GM12878 (cell line): ENCODE measurements around the gene PLXNA4. TPM values are rescaled to one million over a fixed set of nuclear protein-coding genes. Genes with fewer than 3 reads are reported as not detected.

Source experiments
- ATAC-seq: fragments of 200-7000 bp; cut with Tn5 transposase; 3 replicates; pipeline ENCODE4 v1.9.1; 2020; ENCODE audit warnings: mild to moderate bottlenecking, moderate library complexity
- BruUV-seq: library from RNA; stranded (reverse); fragments of 400-500 nt; replicated peaks from 2 replicates; lab custom pipeline; 2021; lab: Mats Ljungman, UMichigan
- CTCF ChIA-PET: fragments of 300-600 bp; sonication (Branson Sonifier 250); formaldehyde crosslinking; extraction: SDS; loops from one replicate; lab custom pipeline; 2021; ENCODE audit warnings: inconsistent platforms; lab: Yijun Ruan, JAX
- POLR2A ChIA-PET: fragments of 350-600 bp; formaldehyde crosslinking; extraction: SDS; loops from one replicate; lab custom pipeline; 2021; ENCODE audit warnings: inconsistent platforms; lab: Charles Lee
- RAD21 ChIA-PET: fragments of 300-600 bp; sonication (Branson Sonifier 250); formaldehyde crosslinking; loops from one replicate; lab custom pipeline; 2023; ENCODE audit warnings: antibody characterized with exemption; ENCODE audit not compliant: unreplicated experiment; lab: Charles Lee
- SMC1A ChIA-PET: fragments of 300-600 bp; sonication (Branson Sonifier 250); formaldehyde crosslinking; loops from one replicate; lab custom pipeline; 2023; ENCODE audit not compliant: unreplicated experiment, uncharacterized antibody; lab: Charles Lee
- DNase-seq: peaks from one replicate; pipeline ENCODE4 v3.0.0-alpha.2; 2011; ENCODE audit warnings: low read depth, low spot score
- FAIRE-seq: peaks from 3 replicates; lab custom pipeline; 2011; peaks lifted over from hg19 to GRCh38; lab: Jason Lieb, UNC
- H2AFZ ChIP-seq: 2 replicates; pipeline ENCODE4 v1.6.0; 2011; ENCODE audit warnings: low read depth, low read length, control low read depth; ENCODE audit not compliant: control insufficient read depth
- H3K27ac ChIP-seq: 2 replicates; pipeline ENCODE4 v1.5.1; 2011; ENCODE audit warnings: control low read depth; ENCODE audit not compliant: control insufficient read depth, insufficient read depth
- H3K27me3 ChIP-seq, 2 experiments: replicated peaks in 1 of 2; 2 replicates each; pipeline versions ENCODE4 v1.6.0 to v1.6.1; 2011; ENCODE audit warnings: low read length in 1 of 2; ENCODE audit not compliant: control insufficient read depth in 2 of 2, insufficient read depth in 2 of 2
- H3K36me3 ChIP-seq, 2 experiments: 2 replicates each; pipeline ENCODE4 v1.5.1; 2011; ENCODE audit warnings: low read length in 1 of 2; ENCODE audit not compliant: control insufficient read depth in 2 of 2, insufficient read depth in 2 of 2
- H3K4me1 ChIP-seq: 2 replicates; pipeline ENCODE4 v1.6.1; 2011; ENCODE audit warnings: mild to moderate bottlenecking, low read length, moderate library complexity, mixed read lengths; ENCODE audit not compliant: control insufficient read depth, insufficient read depth
- H3K4me2 ChIP-seq: 2 replicates; pipeline ENCODE4 v1.6.0; 2011; ENCODE audit warnings: control low read depth; ENCODE audit not compliant: control insufficient read depth, insufficient read depth
- H3K4me3 ChIP-seq: fragments of 200-600 bp; sonication (generic); 2 replicates; pipeline ENCODE4 v1.5.1; 2016
- H3K79me2 ChIP-seq: 2 replicates; pipeline ENCODE4 v1.6.0; 2011; ENCODE audit warnings: low read length; ENCODE audit not compliant: control insufficient read depth, insufficient read depth
- H3K9ac ChIP-seq: 2 replicates; pipeline ENCODE4 v1.8.0; 2011; ENCODE audit warnings: low read length, control low read depth, mixed read lengths; ENCODE audit not compliant: control insufficient read depth, insufficient read depth
- H3K9me3 ChIP-seq: replicated peaks from 3 replicates; pipeline ENCODE4 v1.5.1; 2011; ENCODE audit warnings: mild to moderate bottlenecking, low read length; ENCODE audit not compliant: control insufficient read depth, insufficient read depth
- H4K20me1 ChIP-seq: 2 replicates; pipeline ENCODE4 v1.6.0; 2011; ENCODE audit not compliant: control insufficient read depth, insufficient read depth
- CBX3 ChIP-seq: fragments of 200-600 bp; sonication (generic); IDR thresholded peaks from 2 replicates; pipeline ENCODE4 v1.6.1; 2016; ENCODE audit warnings: low read depth, borderline replicate concordance
- HDAC6 ChIP-seq: fragments of 200-600 bp; sonication (generic); IDR thresholded peaks from one replicate; pipeline ENCODE4 v1.8.0; 2017; ENCODE audit warnings: antibody characterized with exemption; ENCODE audit not compliant: unreplicated experiment
- PAX8 ChIP-seq: fragments of 450-650 bp; IDR thresholded peaks from 2 replicates; pipeline ENCODE4 v1.6.1; 2017; ENCODE audit warnings: mild to moderate bottlenecking, moderate library complexity
- RB1 ChIP-seq: fragments of 450-650 bp; formaldehyde crosslinking; IDR thresholded peaks from 2 replicates; pipeline ENCODE4 v1.6.1; 2017; ENCODE audit warnings: mild to moderate bottlenecking, borderline replicate concordance
- RFX5 ChIP-seq: IDR thresholded peaks from 2 replicates; pipeline ENCODE4 v1.6.1; 2011; ENCODE audit warnings: low read depth, low read length, improper control_type of control experiment
- SMARCA5 ChIP-seq: fragments of 450-650 bp; IDR thresholded peaks from 2 replicates; pipeline ENCODE4 v1.6.1; 2017; ENCODE audit warnings: mild to moderate bottlenecking
- SP1 ChIP-seq: IDR thresholded peaks from one replicate; pipeline ENCODE4 v1.6.1; 2011; ENCODE audit warnings: low read depth, low read length
- SREBF1 ChIP-seq: IDR thresholded peaks from 2 replicates; pipeline ENCODE4 v1.6.1; 2012; ENCODE audit warnings: mild to moderate bottlenecking, low read length
- SREBF2 ChIP-seq: IDR thresholded peaks from 2 replicates; pipeline ENCODE4 v1.6.1; 2012; ENCODE audit warnings: mild to moderate bottlenecking, low read length
- TARDBP ChIP-seq: IDR thresholded peaks from 2 replicates; pipeline ENCODE4 v1.6.1; 2016; ENCODE audit warnings: borderline replicate concordance
- TCF7 ChIP-seq: IDR thresholded peaks from 2 replicates; pipeline ENCODE4 v1.6.1; 2014; ENCODE audit warnings: antibody characterized with exemption, borderline replicate concordance
- ZNF622 ChIP-seq: fragments of 450-650 bp; IDR thresholded peaks from 2 replicates; pipeline ENCODE4 v1.6.1; 2017; ENCODE audit warnings: mild to moderate bottlenecking, inconsistent platforms
- WGBS: methylation state at CpG from one replicate; pipeline ENCODE4 v1.1.6; 2016; ENCODE audit warnings: low lambda C conversion rate; ENCODE audit not compliant: insufficient replicate concordance, insufficient coverage; ENCODE audit errors: missing lambda C conversion rate; 5-methylcytosine and 5-hydroxymethylcytosine counted together
- in situ Hi-C: fragments of 300-500 bp; cut with MboI; formaldehyde crosslinking; loops from 9 replicates; pipeline ENCODE4 v1.14.3; 2018; ENCODE audit warnings: mixed read lengths
- intact Hi-C: fragments of 100-400 bp; cut with micrococcal nuclease; formaldehyde crosslinking; loops from one replicate; pipeline ENCODE4 v1.14.2; 2022; ENCODE audit not compliant: unreplicated experiment
- polyA plus RNA-seq, 11 experiments: library from polyadenylated mRNA; depleted of rRNA in 4 of 11; unstranded in 6 of 11; stranded (reverse) in 5 of 11; fragments of >200 nt; fragmentation: Nextera tagmentation in 4 of 11; fragmentation: Illumina TruSeq in 1 of 11; extraction: Ambion mirVana in 4 of 11; extraction: Trizol in 1 of 11; gene quantifications; 1 replicate in 1 of 11; 2 replicates in 10 of 11; pipeline versions ENCODE4 v1.2.1 to v1.2.3, GENCODE V29; 2011 to 2016; ENCODE audit warnings: inconsistent platforms in 2 of 11, missing spikeins in 2 of 11, low read depth in 1 of 11
- total RNA-seq, 4 experiments: library from RNA; depleted of rRNA in 3 of 4; stranded (reverse); fragments of >200 nt in 3 of 4; fragmentation: Illumina TruSeq in 1 of 4; extraction: Trizol in 1 of 4; gene quantifications; 2 replicates each; pipeline versions ENCODE4 v1.2.1 to v1.2.3, GENCODE V29; 2013 to 2021

PLXNA4 gene
- total and polyA plus RNA-seq, 10 of the 15 experiments (the other 5 are each of a cell fraction or from before 2014, with no cell fraction given) = 0.03 TPM; not detected in 9

- ATAC-seq (no peak), DNase-seq (no peak)
- Histone ChIP-seq H2AFZ (no peak overlapping the region), H3K9ac (no peak overlapping the region)
- TF ChIP-seq TCF7 (no peak), TARDBP (no peak), RFX5 (no peak), SREBF1 (no peak)
- TF ChIP-seq, all 136 proteins: peak for 0
- RAD21 ChIA-PET = no interaction called here
- Histone ChIP-seq H4K20me1 (no peaks in the 10 kb centered on the region), H3K27ac (no peak overlapping the region), H3K4me3 (no peak overlapping the region), H3K4me1 (no peaks in the 10 kb centered on the region), H3K9me3 (no peaks in the 10 kb centered on the region; the same call in 2 of the 3 replicates), H3K4me2 (no peak overlapping the region), H3K27me3 (no peaks in the 10 kb centered on the region), H3K36me3 (no peaks in the 10 kb centered on the region), H3K79me2 (no peaks in the 10 kb centered on the region)
- CTCF ChIA-PET = no interaction called here
- no peak for FAIRE-seq
- 0% methylated on average over 3 of the region's 3 CpGs for WGBS
- POLR2A ChIA-PET = no interaction called here
- in situ Hi-C loops = no loop called here
- intact Hi-C loops = no loop called here
- SMC1A ChIA-PET = no interaction called here
- no TSS peak for BruUV-seq
These were observed 384.9 kb downstream of the PLXNA4 start for GRCh38 chr7:132191418-132191817.

DNA sequence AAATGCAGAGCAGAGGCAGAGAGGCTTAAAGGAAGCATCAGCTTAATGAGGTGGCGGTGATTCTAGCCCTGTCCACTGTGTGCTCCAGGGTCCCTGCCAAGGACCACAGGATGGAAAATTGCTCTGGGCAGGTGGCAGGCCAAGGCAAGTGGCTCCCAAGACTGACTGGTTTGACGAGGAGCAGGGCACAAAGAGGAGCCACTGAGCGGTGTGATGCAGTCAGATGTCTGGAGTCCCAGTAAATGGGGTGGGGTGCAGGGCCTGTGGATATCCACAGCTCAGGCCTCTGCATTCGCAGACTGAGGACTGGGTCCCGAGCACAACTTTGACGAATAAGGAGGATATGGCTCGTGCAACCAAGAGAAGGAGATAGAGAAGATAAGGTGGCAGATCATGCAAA lies 385.6 kb downstream of the PLXNA4 start:
- CTCF ChIA-PET = no interaction called here

More for the DNA sequence above, 385.6 kb downstream of the PLXNA4 start:
- H3K36me3 ChIP-seq = no peaks in the 10 kb centered on the region
- H3K4me3 ChIP-seq = no peak overlapping the region
- H3K4me2 ChIP-seq = no peak overlapping the region
- POLR2A ChIA-PET = no interaction called here
- SMC1A ChIA-PET = no interaction called here
- BruUV-seq = no TSS peak
- no peaks in the 10 kb centered on the region for H3K4me1 ChIP-seq
- RAD21 ChIA-PET = no interaction called here
- no peaks in the 10 kb centered on the region for H3K27me3 ChIP-seq
- ATAC-seq (no peak), DNase-seq (no peak), FAIRE-seq (no peak)
- in situ Hi-C loops (no loop called here), intact Hi-C loops (no loop called here)
- 37% methylated on average over 7 of the region's 7 CpGs for WGBS
- H4K20me1 ChIP-seq = no peaks in the 10 kb centered on the region
- H3K79me2 ChIP-seq = no peaks in the 10 kb centered on the region
- no peaks in the 10 kb centered on the region; the same call in 2 of the 3 replicates for H3K9me3 ChIP-seq
- H2AFZ ChIP-seq = no peak overlapping the region
- no peak overlapping the region for H3K27ac ChIP-seq
- TF ChIP-seq CBX3 (no peak), TCF7 (no peak), PAX8 (no peak), SREBF2 (no peak), RB1 (no peak), ZNF622 (no peak), SMARCA5 (no peak), SP1 (no peak), SREBF1 (no peak), HDAC6 (no peak)
- TF ChIP-seq, all 136 proteins: peak for 0
- H3K9ac ChIP-seq = no peak overlapping the region
